ENCODE measurements around the gene RASA1.

- TF ChIP-seq, protein P1, sequence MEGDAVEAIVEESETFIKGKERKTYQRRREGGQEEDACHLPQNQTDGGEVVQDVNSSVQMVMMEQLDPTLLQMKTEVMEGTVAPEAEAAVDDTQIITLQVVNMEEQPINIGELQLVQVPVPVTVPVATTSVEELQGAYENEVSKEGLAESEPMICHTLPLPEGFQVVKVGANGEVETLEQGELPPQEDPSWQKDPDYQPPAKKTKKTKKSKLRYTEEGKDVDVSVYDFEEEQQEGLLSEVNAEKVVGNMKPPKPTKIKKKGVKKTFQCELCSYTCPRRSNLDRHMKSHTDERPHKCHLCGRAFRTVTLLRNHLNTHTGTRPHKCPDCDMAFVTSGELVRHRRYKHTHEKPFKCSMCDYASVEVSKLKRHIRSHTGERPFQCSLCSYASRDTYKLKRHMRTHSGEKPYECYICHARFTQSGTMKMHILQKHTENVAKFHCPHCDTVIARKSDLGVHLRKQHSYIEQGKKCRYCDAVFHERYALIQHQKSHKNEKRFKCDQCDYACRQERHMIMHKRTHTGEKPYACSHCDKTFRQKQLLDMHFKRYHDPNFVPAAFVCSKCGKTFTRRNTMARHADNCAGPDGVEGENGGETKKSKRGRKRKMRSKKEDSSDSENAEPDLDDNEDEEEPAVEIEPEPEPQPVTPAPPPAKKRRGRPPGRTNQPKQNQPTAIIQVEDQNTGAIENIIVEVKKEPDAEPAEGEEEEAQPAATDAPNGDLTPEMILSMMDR (IDR thresholded peaks at IDR 0.05): no peak
- no peak for TF ChIP-seq POLR2A (IDR thresholded peaks at IDR 0.05)
Measured at GRCh38 chr5:87403409-87403808, 135.7 kb downstream of the RASA1 start.
